B cell (primary cell): ENCODE measurements around the gene PITX2. TPM values are rescaled to one million over a fixed set of nuclear protein-coding genes. Genes with fewer than 3 reads are reported as not detected.

Experiments
- ATAC-seq: fragments of 200-7000 bp; cut with Tn5 transposase; one replicate; pipeline ENCODE4 v1.10.0; 2021; ENCODE audit warnings: low read depth, mild to moderate bottlenecking, moderate number of reproducible peaks, moderate library complexity
- CTCF ChIA-PET: fragments of 350-600 bp; sonication (Branson Sonifier 250); formaldehyde crosslinking; loops from one replicate; lab custom pipeline; 2021; ENCODE audit warnings: antibody characterized with exemption, inconsistent platforms; lab: Charles Lee
- POLR2A ChIA-PET: fragments of 350-600 bp; sonication (Branson Sonifier 250); formaldehyde crosslinking; loops from one replicate; lab custom pipeline; 2021; ENCODE audit warnings: antibody characterized with exemption; lab: Charles Lee
- DNase-seq: peaks from one replicate; pipeline ENCODE4 v3.0.0; 2013
- H2AFZ ChIP-seq: 2 replicates; pipeline ENCODE4 v1.6.1; 2012; ENCODE audit warnings: mild to moderate bottlenecking, low read depth, low read length; ENCODE audit not compliant: insufficient read depth, poor library complexity, severe bottlenecking
- H3K27ac ChIP-seq, 2 donors: 1 replicate in 1 of 2; 2 replicates in 1 of 2; pipeline ENCODE4 v1.5.1; 2012 to 2013; ENCODE audit warnings: low read length in 2 of 2, mild to moderate bottlenecking in 2 of 2, moderate library complexity in 1 of 2
- H3K27me3 ChIP-seq, 4 experiments: fragments of 200-600 bp in 1 of 4; sonication (generic) in 1 of 4; replicated peaks in 1 of 4; 1 replicate in 2 of 4; 2 replicates in 2 of 4; pipeline versions ENCODE4 v1.6.1 to v1.7.0; 2013 to 2016; ENCODE audit warnings: low read length in 3 of 4, mild to moderate bottlenecking in 2 of 4, mixed read lengths in 1 of 4, moderate library complexity in 1 of 4; ENCODE audit not compliant: insufficient read depth in 4 of 4, control insufficient read depth in 3 of 4; ENCODE audit errors: control extremely low read depth in 1 of 4
- H3K36me3 ChIP-seq, 2 experiments: replicated peaks in 1 of 2; 1 replicate in 1 of 2; 2 replicates in 1 of 2; pipeline versions ENCODE4 v1.6.1 to v1.7.1; 2013; ENCODE audit warnings: low read length in 1 of 2; ENCODE audit not compliant: insufficient read depth in 2 of 2, control insufficient read depth in 1 of 2; ENCODE audit errors: control extremely low read depth in 1 of 2, extremely low read depth in 1 of 2
- H3K4me1 ChIP-seq, 2 donors: fragments of 200-600 bp in 1 of 2; sonication (generic) in 1 of 2; 1 replicate in 1 of 2; 2 replicates in 1 of 2; pipeline versions ENCODE4 v1.5.1 to v1.6.1; 2013 to 2017; ENCODE audit warnings: low read length in 2 of 2; ENCODE audit not compliant: control insufficient read depth in 2 of 2, insufficient read depth in 2 of 2
- H3K4me2 ChIP-seq: replicated peaks from 2 replicates; pipeline ENCODE3; 2012; ENCODE audit warnings: mild to moderate bottlenecking, low read depth, low read length; ENCODE audit not compliant: poor library complexity, severe bottlenecking
- H3K4me3 ChIP-seq, 5 experiments: fragments of 200-600 bp in 1 of 5; sonication (generic) in 1 of 5; 1 replicate in 3 of 5; 2 replicates in 2 of 5; pipeline versions ENCODE4 v1.5.1 to v1.7.0; 2011 to 2016; ENCODE audit warnings: low read length in 4 of 5, mild to moderate bottlenecking in 4 of 5, low read depth in 2 of 5, control low read depth in 1 of 5, moderate library complexity in 1 of 5; ENCODE audit not compliant: insufficient read depth in 1 of 5; ENCODE audit errors: control extremely low read depth in 1 of 5, extremely low read depth in 1 of 5
- H3K79me2 ChIP-seq: fragments of 200-600 bp; sonication (generic); one replicate; pipeline ENCODE4 v1.6.0; 2016; ENCODE audit warnings: low read length; ENCODE audit not compliant: control insufficient read depth, insufficient read depth
- H3K9ac ChIP-seq: fragments of 200-600 bp; sonication (generic); 2 replicates; pipeline ENCODE4 v1.6.1; 2017; ENCODE audit warnings: mild to moderate bottlenecking, low read length, moderate library complexity
- H3K9me3 ChIP-seq, 3 donors: one replicate each; pipeline versions ENCODE4 v1.6.1 to v1.7.1; 2013; ENCODE audit warnings: low read length in 2 of 3; ENCODE audit not compliant: control insufficient read depth in 2 of 3, insufficient read depth in 1 of 3; ENCODE audit errors: control extremely low read depth in 1 of 3
- H4K20me1 ChIP-seq: 2 replicates; pipeline ENCODE4 v1.6.0; 2012; ENCODE audit warnings: mild to moderate bottlenecking, low read length; ENCODE audit not compliant: insufficient read depth, control insufficient read depth, poor library complexity, severe bottlenecking
- H3K27ac Mint-ChIP-seq: one replicate; pipeline ENCODE4 v1.8.0; 2021; ENCODE audit warnings: mixed read lengths
- H3K27me3 Mint-ChIP-seq: one replicate; pipeline ENCODE4 v1.8.0; 2021; ENCODE audit warnings: mixed read lengths
- H3K4me1 Mint-ChIP-seq: one replicate; pipeline ENCODE4 v1.8.0; 2021; ENCODE audit warnings: mixed read lengths
- H3K4me3 Mint-ChIP-seq: one replicate; pipeline ENCODE4 v1.8.0; 2021; ENCODE audit warnings: mixed read lengths
- H3K9me3 Mint-ChIP-seq: one replicate; pipeline ENCODE4 v1.8.0; 2022; ENCODE audit warnings: mixed read lengths; ENCODE audit not compliant: insufficient read depth
- EZH2 ChIP-seq: IDR thresholded peaks from 2 replicates; pipeline ENCODE4 v1.6.1; 2012; ENCODE audit warnings: borderline replicate concordance, low read depth, mild to moderate bottlenecking, moderate library complexity, low read length; ENCODE audit not compliant: insufficient read depth, poor library complexity, severe bottlenecking
- WGBS: methylation state at CpG from one replicate; pipeline ENCODE4 v1.1.5; 2013; ENCODE audit warnings: missing lambda C conversion rate; ENCODE audit not compliant: insufficient coverage; 5-methylcytosine and 5-hydroxymethylcytosine counted together
- intact Hi-C: fragments of 100-400 bp; cut with micrococcal nuclease; formaldehyde crosslinking; loops from one replicate; pipeline ENCODE4 v1.10.0; 2022
- polyA plus RNA-seq: library from polyadenylated mRNA; depleted of rRNA; stranded (reverse); fragments of >200 nt; gene quantifications from 2 replicates; pipeline ENCODE4 v1.2.3, GENCODE V29; 2012
- total RNA-seq, 2 donors: library from RNA; stranded (reverse); fragments of 120-200 nt in 1 of 2; gene quantifications; 1 replicate in 1 of 2; 2 replicates in 1 of 2; pipeline versions ENCODE4 v1.2.3 to v1.2.4, GENCODE V29; 2013 to 2022
- TF ChIP-seq, protein P1 (sequence below): fragments of 200-600 bp; IDR thresholded peaks from one replicate; pipeline ENCODE4 v1.8.0; 2022; ENCODE audit warnings: antibody characterized with exemption, mild to moderate bottlenecking

PITX2 gene
- total and polyA plus RNA-seq, 2 donors (not counting 1 experiment from before 2014, with no cell fraction given): not detected

DNA sequence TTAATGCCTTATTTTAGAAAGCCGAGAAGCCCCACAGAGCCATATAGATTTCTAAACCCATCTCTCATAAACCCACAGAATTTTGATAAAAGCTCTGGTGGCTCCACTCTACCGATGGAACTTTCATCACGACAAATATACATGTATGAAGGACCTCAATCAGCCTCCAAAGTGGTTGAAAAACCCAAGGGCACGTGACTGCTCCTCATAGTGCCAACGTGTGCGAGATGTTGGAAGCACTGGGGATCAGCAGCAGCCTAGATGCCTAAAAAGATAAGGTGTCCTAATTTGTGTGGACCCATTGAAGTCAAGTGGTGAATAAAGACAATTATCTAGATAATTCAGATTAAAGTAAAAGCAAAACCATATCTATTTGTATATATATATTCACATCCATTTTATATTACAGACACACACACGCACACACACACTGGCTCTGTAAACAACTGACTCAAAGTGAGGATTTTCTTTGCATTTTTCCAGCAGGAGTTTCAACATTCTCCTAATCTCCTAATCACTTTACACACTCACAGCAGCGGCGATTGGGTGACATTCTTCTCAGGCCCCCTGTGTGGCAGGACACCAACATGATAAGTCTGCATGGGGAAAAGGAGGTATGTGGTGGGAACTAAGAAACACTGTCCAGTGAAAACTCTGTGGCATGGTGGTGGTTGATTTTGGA is 2.8 kb upstream of the PITX2 start:
- intact Hi-C loops: no loop called here
- 8% methylated on average over 2 of the region's 9 CpGs for WGBS

DNA sequence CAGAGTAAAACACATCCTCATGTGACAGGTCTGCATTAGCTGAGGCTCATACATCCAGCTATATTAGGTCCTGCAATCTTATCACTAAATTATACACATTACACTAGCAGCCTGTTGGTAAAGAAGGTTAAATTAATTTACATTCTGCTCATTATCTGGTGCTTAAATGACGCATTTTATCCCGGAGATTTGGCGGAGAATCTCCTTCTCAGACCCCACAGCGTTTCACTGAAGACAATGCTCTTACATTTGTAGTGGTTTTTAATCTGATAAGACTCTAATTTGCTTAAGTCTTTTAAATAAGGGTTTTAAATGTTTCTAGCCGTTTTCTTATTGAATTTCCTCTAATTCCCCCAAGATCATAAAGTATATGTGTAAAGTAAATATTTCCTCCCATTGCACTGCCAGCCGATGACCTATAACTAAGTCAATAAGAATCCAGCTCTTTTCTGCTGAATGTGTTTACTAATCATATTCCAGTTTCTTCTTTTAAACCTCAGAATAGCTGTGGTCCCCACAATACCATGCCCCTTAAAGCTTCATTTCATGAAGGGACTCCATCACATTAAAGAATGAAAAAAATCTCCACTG is 2.1 kb upstream of the PITX2 start:
- Mint-ChIP-seq H3K27ac (no peak overlapping the region), H3K4me3 (no peak overlapping the region), H3K27me3 (peaks cover 84% of the 10 kb centered on the region), H3K4me1 (peaks cover 27% of the 10 kb centered on the region), H3K9me3 (no peaks in the 10 kb centered on the region)
- no peak for DNase-seq
- ChIA-PET CTCF (no interaction called here), POLR2A (no interaction called here)
- WGBS: no CpG with 5 or more reads among the region's 6 CpGs
- no peak overlapping the region for H3K9ac ChIP-seq
- no peaks in the 10 kb centered on the region for H3K36me3 ChIP-seq
- intact Hi-C loops: no loop called here
- H3K4me1 ChIP-seq: peaks cover 27 to 31% of the 10 kb centered on the region in 2 donors
- peaks cover 0 to 86% (median 67%) of the 10 kb centered on the region in 4 experiments for H3K27me3 ChIP-seq
- no peak overlapping the region for H2AFZ ChIP-seq
- peaks cover 1 to 55% (median 2%) of the 10 kb centered on the region in 3 donors for H3K9me3 ChIP-seq
- TF ChIP-seq, protein P1, sequence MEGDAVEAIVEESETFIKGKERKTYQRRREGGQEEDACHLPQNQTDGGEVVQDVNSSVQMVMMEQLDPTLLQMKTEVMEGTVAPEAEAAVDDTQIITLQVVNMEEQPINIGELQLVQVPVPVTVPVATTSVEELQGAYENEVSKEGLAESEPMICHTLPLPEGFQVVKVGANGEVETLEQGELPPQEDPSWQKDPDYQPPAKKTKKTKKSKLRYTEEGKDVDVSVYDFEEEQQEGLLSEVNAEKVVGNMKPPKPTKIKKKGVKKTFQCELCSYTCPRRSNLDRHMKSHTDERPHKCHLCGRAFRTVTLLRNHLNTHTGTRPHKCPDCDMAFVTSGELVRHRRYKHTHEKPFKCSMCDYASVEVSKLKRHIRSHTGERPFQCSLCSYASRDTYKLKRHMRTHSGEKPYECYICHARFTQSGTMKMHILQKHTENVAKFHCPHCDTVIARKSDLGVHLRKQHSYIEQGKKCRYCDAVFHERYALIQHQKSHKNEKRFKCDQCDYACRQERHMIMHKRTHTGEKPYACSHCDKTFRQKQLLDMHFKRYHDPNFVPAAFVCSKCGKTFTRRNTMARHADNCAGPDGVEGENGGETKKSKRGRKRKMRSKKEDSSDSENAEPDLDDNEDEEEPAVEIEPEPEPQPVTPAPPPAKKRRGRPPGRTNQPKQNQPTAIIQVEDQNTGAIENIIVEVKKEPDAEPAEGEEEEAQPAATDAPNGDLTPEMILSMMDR: no peak
- no peak for TF ChIP-seq EZH2
- no peak overlapping the region for H3K4me2 ChIP-seq
- H4K20me1 ChIP-seq: no peaks in the 10 kb centered on the region
- H3K4me3 ChIP-seq: no peak overlapping the region
- no peaks in the 10 kb centered on the region for H3K79me2 ChIP-seq
- H3K27ac ChIP-seq: no peak overlapping the region
- ATAC-seq: no peak

More for the DNA sequence above, 2.8 kb upstream of the PITX2 start:
- H4K20me1 ChIP-seq: no peaks in the 10 kb centered on the region
- H3K9ac ChIP-seq: no peak overlapping the region
- no peak overlapping the region for H3K4me3 Mint-ChIP-seq
- peaks cover 0 to 86% (median 64%) of the 10 kb centered on the region in 4 experiments for H3K27me3 ChIP-seq
- no peak overlapping the region for H3K4me3 ChIP-seq
- DNase-seq (no peak), ATAC-seq (no peak)
- H3K79me2 ChIP-seq: no peaks in the 10 kb centered on the region
- TF ChIP-seq EZH2: no peak
- TF ChIP-seq, protein P1: no peak
- H3K4me2 ChIP-seq: no peak overlapping the region
- H3K4me1 ChIP-seq: peaks cover 24 to 28% of the 10 kb centered on the region in 2 donors
- ChIA-PET CTCF (no interaction called here), POLR2A (no interaction called here)
- H3K27ac ChIP-seq: no peak overlapping the region
- no peak overlapping the region for H3K27ac Mint-ChIP-seq
- H2AFZ ChIP-seq: no peak overlapping the region
- H3K4me1 Mint-ChIP-seq: peaks cover 24% of the 10 kb centered on the region
- peaks cover 84% of the 10 kb centered on the region for H3K27me3 Mint-ChIP-seq
- peaks cover 1 to 57% (median 2%) of the 10 kb centered on the region in 3 donors for H3K9me3 ChIP-seq
- H3K9me3 Mint-ChIP-seq: no peaks in the 10 kb centered on the region
- H3K36me3 ChIP-seq: no peaks in the 10 kb centered on the region
